Neural crest cell (in vitro differentiated cells): ENCODE data around the gene MLKL. TPM values are rescaled to one million over a fixed set of nuclear protein-coding genes. Genes with fewer than 3 reads are reported as not detected.

Experiments used
- DNase-seq: peaks from one replicate; pipeline ENCODE4 v3.0.0; 2021; ENCODE audit warnings: low read depth, mixed read lengths, low spot score
- H3K27ac Mint-ChIP-seq: one replicate; pipeline ENCODE4 v1.8.0; 2021; ENCODE audit warnings: mild to moderate bottlenecking, mixed read lengths; ENCODE audit not compliant: unreplicated experiment
- H3K27me3 Mint-ChIP-seq: 2 replicates; pipeline ENCODE4 v1.8.0; 2021; ENCODE audit warnings: low read depth, mild to moderate bottlenecking, mixed read lengths
- H3K36me3 Mint-ChIP-seq: 2 replicates; pipeline ENCODE4 v1.8.0; 2021; ENCODE audit warnings: low read depth, mild to moderate bottlenecking, mixed read lengths
- H3K4me1 Mint-ChIP-seq: 2 replicates; pipeline ENCODE4 v1.8.0; 2021; ENCODE audit warnings: mixed read lengths
- H3K4me3 Mint-ChIP-seq: one replicate; pipeline ENCODE4 v1.8.0; 2021; ENCODE audit warnings: mild to moderate bottlenecking, mixed read lengths
- H3K9me3 Mint-ChIP-seq: 2 replicates; pipeline ENCODE4 v1.8.0; 2021; ENCODE audit warnings: mixed read lengths
- CTCF ChIP-seq: fragments of 200-600 bp; sonication (generic); conservative IDR thresholded peaks from 2 replicates; pipeline ENCODE4 v1.5.0; 2021; ENCODE audit warnings: antibody characterized with exemption, mild to moderate bottlenecking
- total RNA-seq: library from RNA; stranded (reverse); gene quantifications from 2 replicates; pipeline ENCODE4 v1.2.1, GENCODE V29; 2021

Gene MLKL
- total RNA-seq, 1 donor from 2014 or later = not detected

- DNase-seq = peak; percentile 59
- Mint-ChIP-seq H3K9me3 (no peaks in the 10 kb centered on the region), H3K27me3 (peaks cover 19% of the 10 kb centered on the region), H3K36me3 (no peaks in the 10 kb centered on the region), H3K4me3 (peak overlapping the region; percentile 89), H3K27ac (peak overlapping the region; percentile 89), H3K4me1 (peaks cover 8% of the 10 kb centered on the region)
- no peak for TF ChIP-seq CTCF
These were observed 4.9 kb downstream of the MLKL start for GRCh38 chr16:74695450-74696422.

GRCh38 chr16:74691093-74691855, 9.4 kb downstream of the MLKL start:
- Mint-ChIP-seq H3K4me1 (peaks cover 5% of the 10 kb centered on the region), H3K27ac (no peak overlapping the region), H3K27me3 (peaks cover 21% of the 10 kb centered on the region), H3K36me3 (no peaks in the 10 kb centered on the region), H3K9me3 (no peaks in the 10 kb centered on the region), H3K4me3 (no peak overlapping the region)
- TF ChIP-seq CTCF = no peak
- no peak for DNase-seq

GRCh38 chr16:74682556-74682955, 18.1 kb downstream of the MLKL start:
- no peak for TF ChIP-seq CTCF
- Mint-ChIP-seq H3K27me3 (no peaks in the 10 kb centered on the region), H3K27ac (no peak overlapping the region), H3K36me3 (no peaks in the 10 kb centered on the region), H3K4me3 (no peak overlapping the region), H3K4me1 (peaks cover 15% of the 10 kb centered on the region), H3K9me3 (no peaks in the 10 kb centered on the region)
- DNase-seq = no peak

- Mint-ChIP-seq H3K27ac (no peak overlapping the region), H3K27me3 (peaks cover 2% of the 10 kb centered on the region), H3K9me3 (no peaks in the 10 kb centered on the region), H3K4me1 (peaks cover 15% of the 10 kb centered on the region), H3K36me3 (no peaks in the 10 kb centered on the region), H3K4me3 (no peak overlapping the region)
- no peak for DNase-seq
- no peak for TF ChIP-seq CTCF
These were observed 20.0 kb downstream of the MLKL start for GRCh38 chr16:74680681-74681080.

GRCh38 chr16:74679983-74680382, 20.7 kb downstream of the MLKL start:
- DNase-seq = no peak
- peaks cover 15% of the 10 kb centered on the region for H3K4me1 Mint-ChIP-seq
- no peaks in the 10 kb centered on the region for H3K36me3 Mint-ChIP-seq
- no peak for TF ChIP-seq CTCF
- H3K4me3 Mint-ChIP-seq = peak overlapping the region; percentile 10
- no peak overlapping the region for H3K27ac Mint-ChIP-seq
- peaks cover 4% of the 10 kb centered on the region for H3K27me3 Mint-ChIP-seq
- H3K9me3 Mint-ChIP-seq = no peaks in the 10 kb centered on the region
